Activated CD4-positive, alpha-beta T cell treated with anti-CD3 and anti-CD28 coated beads, Interleukin-2, amount 50 U/mL, for 48 hours (primary cell): ENCODE measurements around the gene TOMM40L.

Source experiments
- DNase-seq, 2 experiments: peaks; one replicate each; pipeline ENCODE4 v3.0.0-alpha.2; 2020

TOMM40L gene

DNA sequence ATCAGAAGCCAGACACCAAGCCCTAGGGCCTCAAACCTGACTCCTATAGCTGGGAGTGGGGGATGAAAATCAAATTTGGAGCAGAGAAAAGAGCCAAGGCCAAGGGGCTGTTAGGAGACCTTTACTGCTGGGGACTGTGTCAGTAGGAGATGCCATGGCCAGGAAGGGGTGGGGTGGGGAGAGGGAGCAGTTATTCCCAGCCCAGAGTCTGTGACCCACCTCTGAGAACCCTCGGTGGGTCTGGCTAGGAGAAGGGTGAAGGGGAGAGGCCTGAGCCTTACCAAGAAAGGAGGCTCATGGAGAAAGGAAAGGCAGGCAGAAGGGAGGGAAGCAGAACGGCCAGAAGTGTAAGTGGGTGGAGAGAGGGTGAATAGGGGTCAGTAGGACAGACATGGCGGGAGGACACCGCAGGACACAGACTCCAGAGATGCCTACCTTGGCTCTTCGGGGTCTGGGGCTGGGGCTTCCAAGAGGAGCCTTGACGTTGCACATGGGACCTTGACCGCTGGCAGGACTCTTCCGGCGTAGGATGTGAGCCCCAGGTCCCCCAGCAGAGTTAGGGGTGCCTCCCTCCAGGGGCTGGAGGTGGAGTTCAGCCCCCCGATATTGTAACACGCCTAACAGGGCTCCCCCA is 28.2 kb upstream of the TOMM40L start:
- no peak for DNase-seq

DNA sequence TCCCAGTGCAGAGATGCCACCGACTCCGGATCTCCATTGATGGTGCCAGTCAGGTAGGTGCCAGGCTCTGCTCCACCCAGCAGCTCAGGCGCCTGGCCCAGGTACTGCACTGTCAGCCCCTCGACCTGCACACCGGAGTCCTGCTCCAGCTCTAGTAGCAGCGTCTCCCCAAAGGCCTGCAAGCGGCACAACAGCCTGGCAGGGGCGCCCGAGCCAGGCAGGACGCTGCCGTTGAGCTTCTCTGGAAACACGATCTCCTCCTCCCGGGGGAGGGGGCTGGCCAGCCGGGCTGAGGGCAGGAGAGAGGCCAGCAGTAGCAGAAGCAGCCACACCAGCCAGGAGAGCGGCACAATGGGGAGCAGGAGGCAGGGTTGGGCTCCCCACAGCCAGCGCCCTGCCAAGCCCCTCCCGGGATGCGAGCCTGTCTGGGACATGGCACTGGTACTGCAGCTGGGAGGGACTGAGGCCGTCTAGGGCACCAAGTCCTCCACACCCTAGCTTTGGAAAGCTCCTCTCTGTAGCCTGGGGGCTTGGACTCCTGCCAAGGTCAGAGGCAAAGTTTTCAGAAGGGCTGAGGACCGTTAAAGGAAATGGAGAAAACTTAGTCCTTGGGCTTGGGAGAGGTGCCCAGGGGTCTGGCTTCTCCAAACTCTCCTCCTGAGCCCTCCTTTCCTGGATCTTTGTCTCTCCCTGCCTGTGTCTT is 27.5 kb upstream of the TOMM40L start:
- no peak for DNase-seq

DNA sequence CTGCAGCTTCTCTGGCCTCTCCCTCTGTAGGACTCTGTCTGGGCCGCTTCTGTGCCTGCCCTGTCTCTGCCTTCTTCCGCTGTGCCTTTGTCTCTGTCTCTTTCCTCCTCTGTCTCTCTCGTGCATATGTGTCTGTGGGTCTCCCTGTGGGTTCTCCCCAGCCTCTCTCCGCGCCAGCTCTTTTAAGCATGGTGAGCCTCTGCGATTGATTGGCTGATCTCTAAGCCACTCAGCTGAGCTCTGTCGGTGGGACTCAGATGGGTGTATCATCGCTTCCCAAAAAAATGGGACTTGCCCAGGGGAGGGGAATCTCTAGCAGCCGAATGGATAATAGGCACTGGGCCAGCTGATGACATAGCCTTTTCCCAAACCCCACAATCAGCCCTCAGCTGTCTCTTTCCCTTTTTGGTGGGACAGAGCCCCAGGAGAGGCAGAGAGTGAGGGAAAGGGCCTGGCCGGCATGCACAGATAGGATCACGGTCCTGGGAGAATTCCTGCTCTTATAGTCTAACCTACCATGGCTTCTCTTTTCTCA is 26.9 kb upstream of the TOMM40L start, which contains the start of gene ADAMTS4:
Gene ADAMTS4, minus strand, starts transcription at position 158 of the 535 bp plus-strand sequence. CDS start 427 bp downstream, outside the sequence.
- no peak for DNase-seq

DNA sequence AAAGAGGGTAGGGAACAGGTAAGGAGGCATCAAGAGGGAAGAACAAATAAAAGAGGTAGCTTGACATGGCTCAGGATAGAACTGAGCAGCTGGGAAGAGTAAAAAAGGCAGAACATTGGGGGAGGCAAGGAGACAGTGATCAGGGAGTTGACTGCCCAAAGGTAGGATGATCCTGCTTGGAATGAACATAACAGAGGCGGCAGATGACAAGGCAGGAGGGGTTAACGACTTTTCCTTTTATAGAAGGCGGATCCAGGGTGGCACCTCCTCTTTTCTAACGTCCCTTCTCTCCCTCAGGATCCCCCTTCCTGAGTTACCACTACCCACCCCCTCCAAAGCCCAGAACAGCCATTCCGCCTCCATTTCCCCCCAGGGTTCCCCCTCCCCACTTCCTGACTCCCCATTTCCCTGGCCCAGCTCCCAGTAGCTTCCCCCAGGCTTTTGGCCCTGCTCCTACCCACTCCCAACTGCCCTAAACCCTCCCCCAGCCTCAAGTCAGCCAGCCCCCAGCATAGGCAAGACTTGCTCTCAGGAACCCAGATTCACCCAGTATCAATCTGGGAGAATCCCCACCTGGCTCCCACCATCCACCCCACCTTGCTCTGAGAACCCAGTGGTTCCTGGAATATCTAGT is 26.2 kb upstream of the TOMM40L start:
- no peak for DNase-seq

DNA sequence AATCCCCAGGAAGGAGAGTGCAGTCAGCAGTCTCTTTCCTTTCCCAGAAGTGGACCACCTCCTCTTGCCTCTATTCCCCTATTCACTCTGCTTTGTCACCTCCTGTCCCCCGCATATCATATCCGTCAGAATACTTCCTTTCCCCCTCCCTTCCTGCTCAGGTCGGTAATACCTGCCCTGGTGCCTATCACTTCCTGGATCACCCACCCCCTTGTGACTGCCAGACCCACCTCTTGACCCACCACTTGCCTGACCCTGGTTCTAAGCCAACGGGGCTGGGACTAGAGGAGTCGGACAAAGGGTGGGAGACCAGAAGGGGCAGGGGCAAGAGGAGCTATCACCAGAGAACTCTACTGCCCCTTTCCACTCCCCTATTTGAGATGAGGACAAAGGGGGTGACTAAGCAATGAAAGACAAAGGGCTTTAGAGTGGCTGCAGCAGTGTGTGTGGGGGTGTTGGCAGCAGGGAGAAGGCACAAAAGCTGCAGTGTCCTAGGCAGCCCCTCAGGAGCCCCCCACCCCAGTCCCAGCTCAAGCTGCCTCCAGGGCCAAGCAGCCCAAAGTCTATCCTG is 25.4 kb upstream of the TOMM40L start:
- no peak for DNase-seq

DNA sequence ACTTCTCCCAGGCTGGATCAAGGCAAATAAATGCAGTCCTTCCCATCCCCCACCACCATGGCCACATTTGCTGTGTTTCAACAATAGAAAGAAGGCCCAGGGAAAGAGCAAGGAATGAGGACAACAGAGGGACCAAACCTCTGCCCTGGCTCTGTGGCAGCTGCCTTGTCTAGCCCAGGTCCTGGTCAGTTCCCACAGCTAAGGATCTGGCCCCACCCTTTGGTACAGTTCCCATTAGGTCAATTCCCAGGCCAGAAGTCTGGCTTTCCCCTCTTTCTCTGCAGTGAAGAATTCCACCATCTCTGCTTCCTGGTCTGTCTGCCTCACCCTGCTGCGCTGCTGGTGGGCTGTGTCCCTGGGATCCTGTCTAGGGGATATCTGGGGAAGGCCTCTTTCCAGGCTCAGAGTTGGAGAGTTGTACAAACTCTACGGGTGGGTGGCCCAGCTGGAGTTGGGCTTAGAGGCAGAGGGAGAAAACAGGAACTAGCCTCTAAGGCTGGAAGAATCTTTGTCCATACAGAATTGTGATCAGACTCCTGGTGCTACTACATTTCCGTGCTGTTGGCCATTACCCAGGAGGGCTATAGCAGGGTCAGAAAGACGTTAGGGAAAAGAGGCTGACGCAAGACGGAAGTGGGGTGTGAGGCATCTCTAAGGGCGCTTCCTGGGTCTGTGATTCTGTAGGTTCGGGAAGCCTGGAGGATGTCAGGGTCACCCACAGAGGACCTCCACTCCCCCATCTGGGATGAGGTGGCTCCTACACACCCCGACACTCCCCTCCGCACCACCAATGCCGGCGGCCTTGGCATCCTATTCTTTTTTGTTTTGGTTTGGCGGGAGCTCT is 24.6 kb upstream of the TOMM40L start:
- DNase-seq = no peak

DNA sequence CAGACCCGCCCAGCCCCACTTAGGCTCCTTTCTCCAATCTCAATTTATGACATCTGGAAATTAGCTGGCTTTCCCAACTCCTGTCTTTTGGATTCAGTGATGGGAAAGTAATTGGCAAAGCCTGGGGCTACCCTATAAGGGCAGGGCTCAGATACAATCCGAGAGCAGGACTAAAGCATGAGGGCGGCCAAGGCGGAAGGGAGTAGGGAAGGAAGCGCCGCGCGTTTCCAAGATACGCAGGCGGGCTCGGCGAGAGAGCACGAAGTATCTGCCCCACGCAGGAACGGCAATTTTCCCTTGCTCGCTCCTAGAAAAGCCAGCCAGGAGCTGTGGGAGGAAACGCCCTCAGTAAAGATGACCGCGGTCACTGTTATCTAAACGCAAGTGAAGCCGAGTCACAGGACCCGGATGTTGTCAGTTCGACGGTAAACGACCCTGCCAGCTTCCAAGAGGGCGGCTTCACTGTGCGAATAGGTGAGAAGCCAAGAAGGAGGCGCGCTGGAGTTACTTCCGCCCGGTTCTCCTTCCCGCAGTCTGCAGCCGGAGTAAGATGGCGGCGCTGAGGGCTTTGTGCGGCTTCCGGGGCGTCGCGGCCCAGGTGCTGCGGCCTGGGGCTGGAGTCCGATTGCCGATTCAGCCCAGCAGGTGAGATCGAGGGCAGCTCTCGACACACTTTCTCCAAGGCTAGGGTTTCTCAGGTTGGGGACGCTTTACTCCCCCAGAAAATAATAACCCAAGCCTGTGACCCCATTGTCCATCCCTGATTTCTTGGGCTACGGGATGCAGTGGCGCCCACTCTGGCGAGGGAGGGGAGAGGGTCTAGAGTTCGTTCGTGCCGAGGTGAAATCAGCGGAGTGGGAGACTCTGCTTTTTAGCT is 23.8 kb upstream of the TOMM40L start, which contains the start of gene NDUFS2:
Gene NDUFS2, plus strand, starts transcription at position 532 of the 877 bp plus-strand sequence. Its CDS starts 19 bp downstream, at position 551.
- DNase-seq = peak; percentile 93 to 96

DNA sequence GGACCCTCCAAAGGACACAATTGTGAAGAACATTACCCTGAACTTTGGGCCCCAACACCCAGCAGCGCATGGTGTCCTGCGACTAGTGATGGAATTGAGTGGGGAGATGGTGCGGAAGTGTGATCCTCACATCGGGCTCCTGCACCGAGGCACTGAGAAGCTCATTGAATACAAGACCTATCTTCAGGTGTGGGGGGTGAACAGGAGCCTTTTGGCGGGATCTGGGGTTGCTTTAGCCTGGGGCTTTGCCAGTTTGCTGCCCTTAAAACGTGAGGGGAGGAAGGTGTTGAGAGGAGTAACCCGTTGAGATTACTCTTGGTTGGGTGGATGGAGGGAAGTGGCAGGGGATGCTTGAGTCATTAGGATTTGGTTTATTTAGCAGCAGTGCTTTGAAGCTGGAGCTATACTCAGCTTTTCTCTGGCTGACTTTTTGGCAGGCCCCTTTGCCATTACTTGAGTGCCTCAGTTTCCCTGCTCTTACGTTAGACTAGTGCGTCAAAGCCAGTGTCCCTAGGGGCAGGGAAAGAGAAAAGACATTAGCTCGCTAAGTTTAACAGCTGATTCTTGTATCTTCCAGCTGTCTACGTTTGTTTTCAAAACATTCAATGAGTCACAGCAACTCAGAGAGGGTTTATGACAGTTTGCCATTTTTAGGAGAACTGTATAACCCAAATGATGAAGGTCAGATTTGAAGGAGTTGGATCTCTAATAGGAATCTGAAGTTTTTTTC is 19.3 kb upstream of the TOMM40L start:
- DNase-seq = no peak

DNA sequence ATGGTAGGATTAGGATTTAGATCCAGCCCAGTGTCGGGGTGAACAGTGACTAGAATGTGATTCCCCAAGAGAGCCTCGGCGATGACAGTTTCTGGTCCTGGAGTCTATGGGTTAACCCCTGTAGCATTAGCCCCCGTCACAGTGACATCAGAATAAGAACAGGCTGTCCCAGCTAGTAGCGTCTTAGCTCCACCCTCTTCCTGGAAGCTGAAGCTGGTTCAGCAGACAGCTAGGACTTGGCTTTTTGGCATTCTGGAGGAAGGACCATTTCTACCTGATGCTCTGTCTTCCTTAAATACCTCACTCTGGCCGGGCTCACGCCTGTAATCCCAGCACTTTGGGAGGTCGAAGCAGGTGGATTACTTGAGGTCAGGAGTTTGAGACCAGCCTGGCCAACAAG is 18.7 kb upstream of the TOMM40L start:
- DNase-seq = no peak

DNA sequence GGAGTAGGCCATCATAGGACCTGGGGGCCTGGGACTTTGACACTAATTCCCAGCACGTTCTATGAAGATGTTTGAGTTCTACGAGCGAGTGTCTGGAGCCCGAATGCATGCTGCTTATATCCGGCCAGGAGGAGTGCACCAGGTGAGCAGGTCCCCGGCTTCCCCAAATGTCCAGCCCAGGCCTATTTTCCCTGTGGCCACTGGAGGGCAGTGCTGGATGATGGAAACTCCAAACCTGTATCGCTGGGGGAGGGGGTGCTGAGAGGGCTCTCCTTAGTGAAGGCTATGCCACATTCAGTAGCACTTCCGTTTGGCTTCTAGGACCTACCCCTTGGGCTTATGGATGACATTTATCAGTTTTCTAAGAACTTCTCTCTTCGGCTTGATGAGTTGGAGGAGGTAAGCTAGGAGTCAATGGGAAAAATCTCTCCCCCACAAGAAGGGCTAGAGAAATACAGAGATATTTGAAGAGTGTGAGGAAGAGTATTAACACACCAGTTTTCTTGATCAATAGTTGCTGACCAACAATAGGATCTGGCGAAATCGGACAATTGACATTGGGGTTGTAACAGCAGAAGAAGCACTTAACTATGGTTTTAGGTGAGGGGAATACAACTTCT is 16.0 kb upstream of the TOMM40L start:
- peak; percentile 72 to 81 for DNase-seq

DNA sequence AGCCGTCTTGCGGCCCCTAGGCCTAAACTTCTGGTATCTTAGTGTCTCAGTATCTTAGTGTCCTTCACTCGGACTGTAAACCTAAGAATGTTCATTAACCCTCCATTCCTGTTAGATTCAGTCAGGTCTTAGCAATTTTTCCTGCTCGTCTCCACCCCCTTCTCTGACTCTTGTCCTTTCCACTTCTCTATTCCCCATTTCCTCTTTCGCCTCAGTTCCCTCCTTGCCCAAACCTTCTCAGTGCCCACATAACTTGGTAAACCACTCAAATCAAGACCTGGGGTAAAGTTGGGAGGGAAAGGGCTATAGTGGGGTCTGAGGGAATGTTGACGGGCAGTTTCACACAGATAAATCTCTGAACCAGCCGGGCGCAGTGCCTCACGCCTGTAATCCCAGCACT is 11.5 kb upstream of the TOMM40L start:
- DNase-seq = no peak

DNA sequence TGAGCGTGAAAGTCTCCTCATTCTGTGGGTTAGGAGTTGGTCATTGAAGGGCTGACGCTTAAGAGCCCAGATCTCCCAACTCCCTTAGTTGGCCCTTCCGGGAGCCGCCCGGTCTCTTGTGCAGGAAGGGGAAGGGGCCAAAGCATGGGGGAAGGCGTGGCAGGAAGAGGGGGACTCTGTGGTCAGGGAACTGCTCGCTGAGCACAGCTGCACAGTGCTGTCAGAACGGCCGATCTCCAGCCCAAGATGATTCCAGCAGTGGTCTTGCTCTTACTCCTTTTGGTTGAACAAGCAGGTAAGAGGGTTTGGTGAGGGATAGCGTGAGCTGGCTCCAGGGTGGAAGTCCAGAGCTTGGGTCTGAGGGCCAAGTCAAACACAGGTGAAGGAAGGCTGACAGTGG is 10.8 kb upstream of the TOMM40L start, which contains the start of gene FCER1G:
Gene FCER1G, plus strand, starts transcription at position 220 of the 400 bp plus-strand sequence. Its CDS starts 27 bp downstream, at position 247.
- DNase-seq = no peak

DNA sequence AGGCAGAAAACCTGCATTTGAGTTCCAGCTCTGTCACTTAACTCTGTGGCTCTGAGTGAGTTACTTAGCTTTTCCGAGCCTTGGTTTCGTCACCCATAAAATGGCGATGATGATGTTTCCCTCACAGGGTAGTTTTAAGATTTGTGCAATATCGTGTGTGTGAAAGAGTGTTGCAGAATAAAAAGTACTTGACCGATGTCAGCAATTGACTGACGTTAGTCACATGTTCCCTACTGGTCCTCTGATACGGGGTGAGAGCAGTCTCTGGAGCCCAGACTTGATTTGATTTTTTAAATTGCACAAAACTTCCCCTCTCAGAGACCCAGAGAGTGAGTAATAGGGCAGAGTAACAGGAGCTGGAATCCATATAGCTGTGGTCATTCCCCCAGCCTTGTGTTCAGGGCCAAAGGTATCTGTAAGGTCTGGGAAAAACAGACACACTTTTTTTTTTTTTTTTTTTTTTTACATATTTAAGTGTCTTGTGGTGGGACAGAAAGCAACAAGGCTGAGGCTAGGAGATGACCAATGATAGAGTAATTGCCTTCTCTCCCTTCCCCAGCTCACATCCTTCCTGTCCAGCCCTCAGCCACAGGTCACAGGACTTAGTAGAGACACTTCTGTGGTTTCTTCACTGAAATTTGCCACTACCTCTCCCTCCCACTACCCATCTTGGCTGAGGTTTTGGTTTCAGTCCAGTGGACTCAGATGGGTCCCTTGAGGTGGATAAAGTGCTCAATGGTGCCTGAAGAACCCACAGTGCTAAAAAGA is 8.7 kb upstream of the TOMM40L start:
- DNase-seq = no peak

DNA sequence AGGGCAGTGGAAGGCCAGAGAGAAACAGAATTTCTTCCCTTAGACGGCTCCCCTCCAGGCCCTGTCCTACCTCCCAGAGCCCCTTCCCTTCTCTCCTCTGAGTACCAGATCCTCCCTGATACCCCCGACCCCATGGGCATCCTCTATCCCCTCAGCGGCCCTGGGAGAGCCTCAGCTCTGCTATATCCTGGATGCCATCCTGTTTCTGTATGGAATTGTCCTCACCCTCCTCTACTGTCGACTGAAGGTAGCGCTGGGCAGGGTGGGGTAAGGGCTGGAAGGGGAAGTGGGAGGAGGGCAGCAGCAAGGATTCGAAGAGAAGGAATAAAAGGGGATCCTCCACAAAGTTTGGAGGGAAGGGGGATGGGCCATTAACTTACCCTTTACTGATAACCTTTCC is 8.0 kb upstream of the TOMM40L start:
- DNase-seq = no peak

DNA sequence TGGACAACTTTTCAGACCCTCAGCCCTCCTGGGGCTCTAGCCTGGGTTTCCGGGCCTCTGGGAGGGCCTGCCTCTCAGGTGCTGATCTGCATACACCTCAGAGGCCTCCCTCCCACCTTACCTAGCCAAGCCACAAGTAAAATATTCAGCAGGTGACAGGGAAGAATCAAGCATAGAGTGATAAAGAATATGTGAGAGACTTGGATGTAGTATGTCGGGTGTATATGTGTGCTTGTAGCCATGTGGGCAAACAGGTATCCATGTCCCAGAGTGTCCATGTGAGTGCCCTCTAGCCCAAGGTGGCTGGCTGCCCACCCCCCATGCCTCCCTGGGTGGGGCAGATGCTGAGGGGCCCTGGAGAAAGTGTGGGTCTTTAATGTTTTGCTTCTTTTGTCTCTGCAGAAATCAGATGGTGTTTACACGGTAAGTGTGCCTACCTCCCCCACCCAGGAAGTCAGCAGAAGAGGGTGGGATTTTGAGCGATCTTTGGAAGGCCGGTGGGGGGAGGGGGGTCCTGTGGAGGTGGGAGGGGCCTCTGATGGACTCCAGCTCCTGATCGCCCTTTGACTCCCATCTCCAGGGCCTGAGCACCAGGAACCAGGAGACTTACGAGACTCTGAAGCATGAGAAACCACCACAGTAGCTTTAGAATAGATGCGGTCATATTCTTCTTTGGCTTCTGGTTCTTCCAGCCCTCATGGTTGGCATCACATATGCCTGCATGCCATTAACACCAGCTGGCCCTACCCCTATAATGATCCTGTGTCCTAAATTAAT is 7.4 kb upstream of the TOMM40L start:
- DNase-seq = no peak

DNA sequence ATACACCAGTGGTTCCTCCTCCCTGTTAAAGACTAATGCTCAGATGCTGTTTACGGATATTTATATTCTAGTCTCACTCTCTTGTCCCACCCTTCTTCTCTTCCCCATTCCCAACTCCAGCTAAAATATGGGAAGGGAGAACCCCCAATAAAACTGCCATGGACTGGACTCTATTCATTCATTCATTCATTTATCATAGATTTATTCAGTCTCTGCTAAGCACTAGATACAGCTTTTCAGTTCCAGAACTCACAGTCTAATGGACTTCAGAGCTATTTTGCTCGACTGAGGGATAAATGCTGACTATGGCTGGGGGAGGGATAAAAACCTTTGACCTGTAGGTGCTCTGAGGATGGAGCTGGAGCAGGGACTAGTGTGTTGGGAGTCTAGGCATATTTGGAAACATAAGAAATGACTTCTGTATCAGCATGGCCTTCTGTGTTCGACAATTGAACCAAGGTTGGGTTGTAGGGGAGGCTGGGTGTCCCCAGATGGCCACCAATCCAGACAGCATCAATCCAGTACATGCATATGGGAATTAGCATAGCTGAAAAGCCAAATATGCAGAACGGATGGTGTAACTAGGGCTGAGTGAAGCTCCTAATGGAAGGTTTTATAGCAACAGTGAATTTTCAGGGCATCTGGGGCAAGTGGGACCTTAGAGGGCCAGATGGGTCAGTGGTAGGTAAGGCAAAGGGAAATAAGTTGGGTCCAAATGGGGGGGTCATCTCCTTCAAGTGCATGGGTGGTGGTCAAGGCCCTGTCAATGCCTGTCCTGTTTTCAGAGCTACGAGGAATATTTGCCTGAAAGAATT is 6.6 kb upstream of the TOMM40L start:
- DNase-seq = no peak

DNA sequence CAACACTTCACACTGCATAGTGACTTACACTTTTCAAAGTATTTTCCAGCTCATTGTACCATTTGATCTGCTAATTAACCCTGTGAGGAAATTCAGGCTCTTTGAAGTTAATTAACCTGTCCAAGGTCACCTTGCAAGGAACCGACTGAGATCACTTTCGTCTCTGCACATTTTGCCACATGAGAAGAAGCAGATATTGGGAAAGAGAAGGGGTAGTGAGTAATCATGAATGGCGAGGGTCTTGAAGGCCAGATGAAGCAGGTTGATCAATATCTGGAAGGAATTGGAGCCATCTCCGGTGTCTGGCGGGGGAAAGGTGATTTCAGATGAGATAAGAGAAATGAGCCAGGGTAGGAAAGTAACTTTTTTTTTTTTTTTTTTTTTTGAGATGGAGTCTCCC is 5.9 kb upstream of the TOMM40L start:
- no peak for DNase-seq
